NCI-H1105 (cell line): ENCODE results near the gene BATF2.
"Not testable (repeated sequence)": the region's sequence is repeated elsewhere in the genome, so short reads cannot be mapped to it uniquely, and the experiment has no call there.

Experiments
- DNase-seq: peaks from one replicate; lab custom pipeline; 2025; lab: John Stamatoyannopoulos, UW

The BATF2 gene

DNA sequence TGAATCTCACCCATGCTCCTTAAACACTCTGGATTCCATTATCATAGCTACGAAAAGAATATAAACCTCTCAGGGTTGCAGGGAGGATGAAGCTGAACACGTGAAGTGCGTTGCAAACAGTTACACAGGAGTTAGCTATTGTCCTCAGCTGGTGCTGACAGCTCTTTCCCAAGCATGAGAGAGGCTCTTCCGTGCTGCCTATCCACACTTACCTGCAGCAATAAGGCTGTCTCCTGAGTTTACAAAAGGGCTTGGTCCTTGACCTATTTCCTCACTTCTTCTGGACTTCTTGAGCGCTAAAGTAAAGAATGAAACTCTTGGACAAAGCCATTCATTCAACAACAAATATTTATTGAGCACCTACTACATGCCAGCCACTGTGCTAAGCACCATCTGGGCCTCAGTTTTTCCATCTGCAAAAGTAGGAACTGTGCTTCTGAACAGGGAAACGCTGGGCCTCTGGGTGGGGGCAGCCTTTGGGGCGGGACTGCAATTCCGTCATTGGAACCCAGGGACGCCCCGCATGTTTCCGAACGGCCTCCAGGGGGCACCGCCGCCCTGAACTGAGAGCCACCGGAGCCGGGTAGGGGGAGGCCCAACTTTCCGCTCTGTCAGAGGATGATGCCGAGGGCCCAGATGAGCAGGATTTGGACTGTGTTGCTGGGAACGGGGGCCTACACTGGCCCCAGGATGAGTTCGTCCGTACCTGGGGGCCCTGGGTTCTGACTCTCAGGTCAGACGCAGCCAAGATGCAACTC, 16.5 kb upstream of the BATF2 start:
- peak; percentile 82 for DNase-seq

- no peak for DNase-seq
Observed at GRCh38 chr11:65008873-65009272, 12.1 kb upstream of the BATF2 start.

GRCh38 chr11:65008016-65008415, 11.2 kb upstream of the BATF2 start:
- no peak for DNase-seq

DNA sequence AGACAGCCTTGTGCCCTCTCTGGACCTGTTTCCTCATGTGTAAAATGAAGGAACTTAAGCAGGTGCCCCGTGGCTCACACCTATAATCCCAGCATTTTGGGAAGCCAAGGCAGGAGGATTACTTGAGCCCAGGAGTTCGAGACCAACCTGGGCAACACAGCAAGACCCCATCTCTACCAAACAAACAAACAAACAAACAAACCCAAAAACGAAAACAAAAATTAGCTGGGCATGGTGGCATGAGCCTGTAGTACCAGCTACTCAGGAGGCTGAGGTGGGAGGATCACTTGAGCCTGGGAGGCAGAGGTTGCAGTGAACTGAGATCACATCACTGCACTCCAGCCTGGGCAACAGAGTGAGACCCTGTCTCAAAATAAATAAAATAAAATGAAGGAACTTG, 7.2 kb upstream of the BATF2 start:
- DNase-seq, result not testable (repeated sequence)

- no peak for DNase-seq
Observed at GRCh38 chr11:65003282-65003681, 6.5 kb upstream of the BATF2 start.

- no peak for DNase-seq
Observed at GRCh38 chr11:65002706-65003105, 5.9 kb upstream of the BATF2 start.

DNA sequence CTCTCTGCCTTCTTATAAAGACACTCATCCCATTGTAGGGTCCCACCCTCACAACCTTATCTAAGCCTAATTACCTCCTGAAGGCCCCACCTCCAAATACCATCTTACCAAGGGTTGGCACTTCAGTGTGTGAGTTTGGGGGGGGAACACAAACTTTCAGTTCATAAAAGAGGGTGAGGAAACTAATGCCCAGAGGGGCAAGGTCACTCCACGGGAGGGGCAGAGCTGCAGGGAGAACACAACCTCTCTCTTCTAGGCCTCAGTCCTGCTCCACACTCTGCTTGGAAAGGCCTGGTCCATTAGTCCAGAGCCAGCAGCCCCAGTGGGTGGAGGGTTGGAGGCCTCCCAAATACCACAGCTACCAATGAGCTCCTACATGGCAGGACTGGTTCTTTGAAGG, 2.7 kb upstream of the BATF2 start:
- DNase-seq, result no peak

- no peak for DNase-seq
Observed at GRCh38 chr11:64998690-64999431, 2.1 kb upstream of the BATF2 start.

DNA sequence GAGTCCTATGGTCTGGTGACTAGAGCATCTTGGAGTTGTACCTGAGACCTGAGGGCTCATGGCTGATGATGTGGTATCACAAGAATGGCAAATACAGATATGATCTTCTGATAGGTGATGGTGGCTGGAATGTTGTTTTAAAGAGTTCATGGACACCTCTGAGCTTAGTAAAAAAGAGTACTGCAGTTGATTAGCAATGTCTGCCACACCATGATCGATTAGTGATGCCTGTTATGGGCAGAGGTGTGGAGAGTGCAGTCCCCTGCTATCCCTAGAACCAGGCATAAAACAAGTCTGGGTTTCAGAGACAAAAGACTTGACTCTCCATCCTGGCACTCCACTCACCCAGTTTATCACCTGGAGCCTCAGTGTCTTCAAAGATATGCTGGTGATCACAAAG, 1.4 kb upstream of the BATF2 start:
- no peak for DNase-seq

GRCh38 chr11:64996327-64996709, 453 bp downstream of the BATF2 start:
- DNase-seq, result no peak

DNA sequence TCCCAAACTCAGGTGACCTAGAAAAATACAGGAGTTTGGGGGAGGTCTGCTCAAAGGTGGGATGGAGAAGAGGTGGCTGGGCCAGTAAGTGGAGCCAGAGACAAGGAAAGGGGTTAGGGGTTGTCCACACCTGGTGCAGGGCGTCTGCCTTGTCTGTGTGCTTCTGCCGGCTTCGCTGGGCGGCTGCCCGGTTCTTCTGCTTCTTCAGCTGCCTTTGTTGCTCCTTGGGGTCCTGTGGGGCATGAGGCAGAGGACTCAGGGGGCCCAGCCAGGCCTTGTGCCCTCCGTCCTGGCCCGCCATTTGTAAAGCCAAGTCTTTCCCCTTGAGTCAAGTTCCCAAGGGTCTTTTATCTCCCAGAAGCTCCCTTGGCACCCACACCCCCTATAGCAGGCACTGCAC, 2.5 kb downstream of the BATF2 start:
- DNase-seq, result no peak

GRCh38 chr11:64990222-64990923, 6.4 kb downstream of the BATF2 start:
- no peak for DNase-seq

GRCh38 chr11:64989416-64989815, 7.4 kb downstream of the BATF2 start:
- no peak for DNase-seq

DNA sequence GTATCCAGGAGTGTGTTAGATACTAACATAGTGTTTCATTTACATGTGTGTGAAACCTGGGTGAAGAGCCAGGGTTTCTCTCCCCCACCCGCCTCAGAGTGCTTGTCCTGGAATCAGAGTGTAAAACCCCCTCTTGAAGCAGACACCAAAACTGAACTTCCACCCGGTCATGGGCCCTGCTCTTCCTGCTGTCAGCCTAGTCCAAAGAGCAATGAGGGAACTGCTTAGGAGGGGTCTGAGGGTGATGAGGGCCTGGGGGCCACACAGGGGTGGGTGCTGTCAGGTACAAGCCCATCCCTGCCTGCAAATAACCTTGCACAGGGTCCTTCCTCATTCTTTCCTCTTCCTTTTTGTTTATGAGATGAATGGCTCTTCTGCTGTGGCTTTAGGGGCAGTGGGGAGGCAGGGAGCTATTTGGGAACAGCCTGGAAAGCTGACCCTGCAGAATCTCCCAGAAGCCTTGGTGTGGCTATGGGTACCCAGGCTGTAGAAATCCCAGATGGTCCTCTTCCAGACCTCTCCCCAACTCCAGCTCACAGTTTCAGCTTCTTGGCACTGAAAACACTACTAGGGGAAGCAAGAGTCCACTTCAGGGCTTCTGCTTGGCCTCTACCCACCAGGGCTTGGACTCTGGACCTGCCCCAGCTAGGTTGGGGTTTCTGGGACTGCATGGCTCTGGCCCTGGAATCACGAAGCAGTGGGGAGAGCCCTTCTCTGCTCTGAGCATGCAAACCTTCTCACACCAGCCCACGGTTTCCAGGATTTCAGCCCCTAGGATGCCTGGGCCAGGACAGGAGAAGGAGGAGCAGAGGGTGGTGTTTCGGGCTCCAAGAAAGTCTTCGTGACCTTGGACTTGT, 8.5 kb downstream of the BATF2 start:
- no peak for DNase-seq

GRCh38 chr11:64983339-64983738, 13.4 kb downstream of the BATF2 start:
- DNase-seq, result not testable (repeated sequence)

- DNase-seq, result no peak
Observed at GRCh38 chr11:64976651-64977050, 20.1 kb downstream of the BATF2 start.

- no peak for DNase-seq
Observed at GRCh38 chr11:64974124-64974523, 22.6 kb downstream of the BATF2 start.

DNA sequence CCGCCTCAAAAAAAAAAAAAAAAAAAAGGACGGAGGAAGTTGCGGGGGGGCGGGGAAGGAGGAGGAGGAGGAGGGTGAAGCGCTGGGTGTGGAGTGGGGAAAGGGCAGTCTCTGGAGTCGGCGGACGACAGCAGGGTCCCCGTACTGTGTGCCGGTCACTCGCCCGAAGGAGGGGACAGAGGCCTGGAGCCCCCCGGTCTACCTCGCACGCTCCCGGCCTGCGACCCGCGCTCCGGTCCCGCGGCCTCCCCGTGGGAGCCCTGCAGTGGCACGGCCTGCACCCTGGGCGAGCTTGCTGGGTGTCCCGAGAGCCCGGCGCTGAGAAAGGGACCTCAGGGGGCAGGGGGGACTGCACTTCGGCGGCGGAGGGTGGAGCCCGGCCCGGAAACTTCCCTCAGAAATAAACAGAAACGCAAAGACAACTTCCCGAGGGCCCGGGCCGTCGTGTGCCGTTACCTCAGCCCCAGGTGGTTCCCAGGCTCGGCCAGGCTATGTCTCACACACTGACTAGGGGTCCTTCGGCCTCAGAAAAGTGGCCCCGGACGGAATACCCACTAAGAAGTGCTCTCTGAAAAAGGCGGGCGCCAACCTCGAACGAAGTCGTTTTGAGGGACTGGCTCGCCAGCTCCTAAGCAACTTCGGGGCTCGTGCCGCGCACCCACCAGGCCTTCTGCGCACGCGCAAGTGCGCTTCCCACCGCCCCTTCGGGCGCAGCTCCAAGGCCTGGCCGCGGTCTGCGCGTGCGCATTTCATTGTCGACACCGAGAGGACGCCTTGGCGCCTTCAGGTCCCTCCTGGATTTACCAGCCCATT, 25.1 kb downstream of the BATF2 start, which contains the start of gene MAJIN:
Gene MAJIN (minus strand): TSS at position 688 of the 813 bp plus-strand sequence. CDS start 12,703 bp downstream, outside the sequence.
- no peak for DNase-seq

DNA sequence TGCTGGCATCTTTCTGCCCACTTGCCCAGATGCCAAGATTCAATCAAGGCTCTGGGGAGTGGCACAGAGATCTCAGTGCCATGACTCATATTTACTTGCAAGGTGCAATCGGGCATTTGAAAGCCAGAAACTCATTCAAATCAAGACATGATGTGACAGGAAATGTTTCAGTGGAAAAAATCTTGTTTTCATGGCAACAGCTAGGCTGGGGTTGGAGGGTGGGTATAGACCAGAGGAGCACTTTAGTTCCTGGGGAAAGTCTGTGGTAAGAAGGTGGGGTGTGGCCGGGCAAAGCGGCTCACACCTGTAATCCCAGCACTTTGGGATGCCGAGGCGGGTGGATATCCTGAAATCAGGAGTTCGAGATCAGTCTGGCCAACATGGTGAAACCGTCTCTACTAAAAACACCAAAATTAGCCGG, 26.0 kb downstream of the BATF2 start:
- no peak for DNase-seq

GRCh38 chr11:64969209-64969608, 27.6 kb downstream of the BATF2 start:
- no peak for DNase-seq

- no peak for DNase-seq
Observed at GRCh38 chr11:64967375-64967774, 29.4 kb downstream of the BATF2 start.
